ENCODE results near the gene RANBP3. TPM values are rescaled to one million over a fixed set of nuclear protein-coding genes. Genes with fewer than 3 reads are reported as not detected.

The RANBP3 gene
- total and polyA plus RNA-seq, 2 experiments from 2014 or later: 40.2 to 98.3 TPM

GRCh38 chr19:5971714-5972354, 6.1 kb downstream of the RANBP3 start (continued):
- TF ChIP-seq, protein P1, sequence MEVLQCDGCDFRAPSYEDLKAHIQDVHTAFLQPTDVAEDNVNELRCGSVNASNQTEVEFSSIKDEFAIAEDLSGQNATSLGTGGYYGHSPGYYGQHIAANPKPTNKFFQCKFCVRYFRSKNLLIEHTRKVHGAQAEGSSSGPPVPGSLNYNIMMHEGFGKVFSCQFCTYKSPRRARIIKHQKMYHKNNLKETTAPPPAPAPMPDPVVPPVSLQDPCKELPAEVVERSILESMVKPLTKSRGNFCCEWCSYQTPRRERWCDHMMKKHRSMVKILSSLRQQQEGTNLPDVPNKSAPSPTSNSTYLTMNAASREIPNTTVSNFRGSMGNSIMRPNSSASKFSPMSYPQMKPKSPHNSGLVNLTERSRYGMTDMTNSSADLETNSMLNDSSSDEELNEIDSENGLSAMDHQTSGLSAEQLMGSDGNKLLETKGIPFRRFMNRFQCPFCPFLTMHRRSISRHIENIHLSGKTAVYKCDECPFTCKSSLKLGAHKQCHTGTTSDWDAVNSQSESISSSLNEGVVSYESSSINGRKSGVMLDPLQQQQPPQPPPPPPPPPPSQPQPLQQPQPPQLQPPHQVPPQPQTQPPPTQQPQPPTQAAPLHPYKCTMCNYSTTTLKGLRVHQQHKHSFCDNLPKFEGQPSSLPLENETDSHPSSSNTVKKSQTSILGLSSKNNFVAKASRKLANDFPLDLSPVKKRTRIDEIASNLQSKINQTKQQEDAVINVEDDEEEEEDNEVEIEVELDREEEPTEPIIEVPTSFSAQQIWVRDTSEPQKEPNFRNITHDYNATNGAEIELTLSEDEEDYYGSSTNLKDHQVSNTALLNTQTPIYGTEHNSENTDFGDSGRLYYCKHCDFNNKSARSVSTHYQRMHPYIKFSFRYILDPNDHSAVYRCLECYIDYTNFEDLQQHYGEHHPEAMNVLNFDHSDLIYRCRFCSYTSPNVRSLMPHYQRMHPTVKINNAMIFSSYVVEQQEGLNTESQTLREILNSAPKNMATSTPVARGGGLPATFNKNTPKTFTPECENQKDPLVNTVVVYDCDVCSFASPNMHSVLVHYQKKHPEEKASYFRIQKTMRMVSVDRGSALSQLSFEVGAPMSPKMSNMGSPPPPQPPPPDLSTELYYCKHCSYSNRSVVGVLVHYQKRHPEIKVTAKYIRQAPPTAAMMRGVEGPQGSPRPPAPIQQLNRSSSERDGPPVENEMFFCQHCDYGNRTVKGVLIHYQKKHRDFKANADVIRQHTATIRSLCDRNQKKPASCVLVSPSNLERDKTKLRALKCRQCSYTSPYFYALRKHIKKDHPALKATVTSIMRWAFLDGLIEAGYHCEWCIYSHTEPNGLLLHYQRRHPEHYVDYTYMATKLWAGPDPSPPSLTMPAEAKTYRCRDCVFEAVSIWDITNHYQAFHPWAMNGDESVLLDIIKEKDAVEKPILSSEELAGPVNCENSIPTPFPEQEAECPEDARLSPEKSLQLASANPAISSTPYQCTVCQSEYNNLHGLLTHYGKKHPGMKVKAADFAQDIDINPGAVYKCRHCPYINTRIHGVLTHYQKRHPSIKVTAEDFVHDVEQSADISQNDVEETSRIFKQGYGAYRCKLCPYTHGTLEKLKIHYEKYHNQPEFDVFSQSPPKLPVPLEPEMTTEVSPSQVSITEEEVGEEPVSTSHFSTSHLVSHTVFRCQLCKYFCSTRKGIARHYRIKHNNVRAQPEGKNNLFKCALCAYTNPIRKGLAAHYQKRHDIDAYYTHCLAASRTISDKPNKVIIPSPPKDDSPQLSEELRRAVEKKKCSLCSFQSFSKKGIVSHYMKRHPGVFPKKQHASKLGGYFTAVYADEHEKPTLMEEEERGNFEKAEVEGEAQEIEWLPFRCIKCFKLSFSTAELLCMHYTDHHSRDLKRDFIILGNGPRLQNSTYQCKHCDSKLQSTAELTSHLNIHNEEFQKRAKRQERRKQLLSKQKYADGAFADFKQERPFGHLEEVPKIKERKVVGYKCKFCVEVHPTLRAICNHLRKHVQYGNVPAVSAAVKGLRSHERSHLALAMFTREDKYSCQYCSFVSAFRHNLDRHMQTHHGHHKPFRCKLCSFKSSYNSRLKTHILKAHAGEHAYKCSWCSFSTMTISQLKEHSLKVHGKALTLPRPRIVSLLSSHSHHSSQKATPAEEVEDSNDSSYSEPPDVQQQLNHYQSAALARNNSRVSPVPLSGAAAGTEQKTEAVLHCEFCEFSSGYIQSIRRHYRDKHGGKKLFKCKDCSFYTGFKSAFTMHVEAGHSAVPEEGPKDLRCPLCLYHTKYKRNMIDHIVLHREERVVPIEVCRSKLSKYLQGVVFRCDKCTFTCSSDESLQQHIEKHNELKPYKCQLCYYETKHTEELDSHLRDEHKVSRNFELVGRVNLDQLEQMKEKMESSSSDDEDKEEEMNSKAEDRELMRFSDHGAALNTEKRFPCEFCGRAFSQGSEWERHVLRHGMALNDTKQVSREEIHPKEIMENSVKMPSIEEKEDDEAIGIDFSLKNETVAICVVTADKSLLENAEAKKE (CRISPR knock-in tag; IDR thresholded peaks at IDR 0.05): no peak
- TF ChIP-seq ZNF114 (CRISPR knock-in tag; IDR thresholded peaks at IDR 0.05) (no peak), JUNB (IDR thresholded peaks at IDR 0.05; ENCODE audit: unreplicated experiment) (no peak), CTCF (conservative IDR thresholded peaks at IDR 0.05; ENCODE audit: low read depth in 2 of 2) (no peak), STAT1 (IDR thresholded peaks at IDR 0.05; ENCODE audit: unreplicated experiment) (no peak)

DNA sequence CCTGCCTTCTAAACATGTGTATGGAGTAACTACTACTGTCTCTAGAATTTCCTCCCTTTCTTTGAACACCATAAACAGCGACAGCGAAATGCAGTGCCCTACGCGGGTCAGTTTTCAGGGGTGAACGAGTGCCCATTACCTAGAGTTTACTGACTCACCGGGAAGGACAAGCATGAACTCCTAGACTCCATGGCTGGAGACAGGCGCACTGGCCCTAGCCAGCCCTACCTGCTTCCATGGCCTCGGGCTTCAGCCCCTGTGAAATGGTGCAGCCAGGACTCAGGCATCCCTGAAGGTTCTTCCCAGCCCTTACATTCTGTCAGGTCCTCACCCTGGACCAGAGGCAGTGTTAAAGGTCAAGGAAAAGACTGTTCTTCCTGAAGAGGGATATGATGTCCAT, 8.5 kb downstream of the RANBP3 start:
- no peaks in the 10 kb centered on the region for H3K9me3 Mint-ChIP-seq
- H3K27me3 Mint-ChIP-seq (ENCODE audit: insufficient read depth, low read depth, poor library complexity): peaks cover 2% of the 10 kb centered on the region
- Histone ChIP-seq H3K36me3 (ENCODE audit: insufficient read depth) (no peaks in the 10 kb centered on the region), H3K4me3 (no peak overlapping the region), H3K9me2 (ENCODE audit: insufficient read depth) (no peaks in the 10 kb centered on the region), H2AFZ (no peak overlapping the region), H3K4me2 (no peak overlapping the region; the same call in 1 of the 2 replicates), H3K4me1 (ENCODE audit: insufficient read depth) (peaks cover 14% of the 10 kb centered on the region), H3K27ac (ENCODE audit: low read depth) (peak overlapping the region; percentile 86), H3F3A (replicated peaks; ENCODE audit: low read depth) (peaks cover 14% of the 10 kb centered on the region; the same call in 1 of the 2 replicates), H3K27me3 (ENCODE audit: insufficient read depth) (no peaks in the 10 kb centered on the region), H3K79me2 (replicated peaks; ENCODE audit: insufficient read depth) (peaks cover 92% of the 10 kb centered on the region), H4K20me1 (replicated peaks; ENCODE audit: insufficient read depth) (peaks cover 84% of the 10 kb centered on the region)
- TF ChIP-seq JUNB (IDR thresholded peaks at IDR 0.05; ENCODE audit: unreplicated experiment) (no peak), ZNF114 (CRISPR knock-in tag; IDR thresholded peaks at IDR 0.05) (no peak), CREB1 (CRISPR knock-in tag; IDR thresholded peaks at IDR 0.05; ENCODE audit: low read depth) (no peak), POLR2AphosphoS5 (IDR thresholded peaks at IDR 0.05; ENCODE audit: low read depth) (no peak)
- no peak overlapping the region for H3K27ac Mint-ChIP-seq
- no peak overlapping the region for H3K4me3 Mint-ChIP-seq
- peaks cover 44% of the 10 kb centered on the region for H3K4me1 Mint-ChIP-seq
- H3K36me3 Mint-ChIP-seq (ENCODE audit: low read depth): peaks cover 8% of the 10 kb centered on the region; the same call in 2 of the 3 replicates
- ATAC-seq: no peak
- DNase-seq (ENCODE audit: low spot score): no peak
